ENCODE results near the gene MMGT1. TPM values are rescaled to one million over a fixed set of nuclear protein-coding genes. Genes with fewer than 3 reads are reported as not detected.
A peak's percentile ranks its signal among the peaks of the same experiment; 100 is the strongest.

Gene MMGT1
- total RNA-seq (10 to 100 TPM; 17.8 to 21.1 (median 20.4) TPM), polyA plus RNA-seq (10 to 100 TPM in 2 of 3 donors, 1 to 10 TPM in 1; 8.9 to 18.5 (median 12.2) TPM)
- long read RNA-seq, donor 1, partial matches to known transcripts, result 0 of 5 reads
- long read RNA-seq, donor 1, other reads (novel, unspliced or antisense), result 2 of 5 reads
- long read RNA-seq, donor 2, transcript MMGT1-201 (4 exons, 3,738 nt), result major isoform, 17 of 21 reads
- long read RNA-seq, donor 2, partial matches to known transcripts, result 3 of 21 reads
- long read RNA-seq, donor 2, other reads (novel, unspliced or antisense), result 1 of 21 reads

GRCh38 chrX:135973548-135974278, at the start of gene MMGT1:
MMGT1 (minus strand) TSS chrX:135973988; CDS start chrX:135973675, 313 bp downstream.
- TF ChIP-seq CTCF (IDR thresholded peaks at IDR 0.05), result no peak
- Histone ChIP-seq H3K4me1 (peaks cover 5% of the 10 kb centered on the region), H3K36me3 (ENCODE audit: insufficient read depth in 1 of 2, low read depth in 1 of 2) (no peaks in the 10 kb centered on the region), H3K9me3 (no peaks in the 10 kb centered on the region), H3K4me3 (peak within 1 kb of the TSS; percentile 82), H3K27ac (peak within 1 kb of the TSS; percentile 89), H3K27me3 (ENCODE audit: insufficient read depth in 3 of 3, low read length in 2 of 3) (no peaks in the 10 kb centered on the region)
- intact Hi-C loops (cut with DNase I), result no loop called here
- DNase-seq (peak; percentile 80 to 91), ATAC-seq (peak; percentile 87 to 93 (median 92))
- WGBS, 3 donors, result 0 to 28% (median 2%) methylated on average over 23 to 56 of the region's 65 CpGs

GRCh38 chrX:136021903-136022302, 48.1 kb upstream of the MMGT1 start:
- TF ChIP-seq CTCF (IDR thresholded peaks at IDR 0.05), result no peak
- ATAC-seq (no peak), DNase-seq (no peak)
- peaks cover 0 to 28% of the 10 kb centered on the region in 2 donors for H3K36me3 ChIP-seq (ENCODE audit: insufficient read depth in 1 of 2, low read depth in 1 of 2)
- intact Hi-C loops (cut with DNase I), result no loop called here
- H3K4me3 ChIP-seq, result no peak overlapping the region
- H3K27ac ChIP-seq, result no peak overlapping the region
- no peaks in the 10 kb centered on the region for H3K9me3 ChIP-seq
- H3K27me3 ChIP-seq (ENCODE audit: insufficient read depth in 3 of 3, low read length in 2 of 3), result no peaks in the 10 kb centered on the region
- WGBS, 3 donors, result 47 to 68% (median 60%) methylated on average over 1 of the region's 1 CpG
- H3K4me1 ChIP-seq, result no peaks in the 10 kb centered on the region

GRCh38 chrX:136021160-136021559, 47.4 kb upstream of the MMGT1 start:
- no peak for DNase-seq
- H3K4me3 ChIP-seq, result no peak overlapping the region
- intact Hi-C loops (cut with DNase I), result no loop called here

GRCh38 chrX:136019226-136019625, 45.4 kb upstream of the MMGT1 start:
- Histone ChIP-seq H3K9me3 (no peaks in the 10 kb centered on the region), H3K4me3 (no peak overlapping the region), H3K27me3 (ENCODE audit: insufficient read depth in 3 of 3, low read length in 2 of 3) (no peaks in the 10 kb centered on the region), H3K27ac (no peak overlapping the region), H3K36me3 (ENCODE audit: insufficient read depth in 1 of 2, low read depth in 1 of 2) (peaks cover 0 to 13% of the 10 kb centered on the region in 2 donors), H3K4me1 (no peaks in the 10 kb centered on the region)
- TF ChIP-seq CTCF (IDR thresholded peaks at IDR 0.05), result no peak
- 50 to 70% (median 67%) methylated on average over 5 of the region's 5 CpGs for WGBS, 3 donors
- intact Hi-C loops (cut with DNase I), result no loop called here
- DNase-seq (no peak), ATAC-seq (no peak)

More at GRCh38 chrX:136021160-136021559, 47.4 kb upstream of the MMGT1 start:
- Histone ChIP-seq H3K9me3 (no peaks in the 10 kb centered on the region), H3K27me3 (ENCODE audit: insufficient read depth in 3 of 3, low read length in 2 of 3) (no peaks in the 10 kb centered on the region), H3K36me3 (ENCODE audit: insufficient read depth in 1 of 2, low read depth in 1 of 2) (peaks cover 0 to 28% of the 10 kb centered on the region in 2 donors), H3K4me1 (no peaks in the 10 kb centered on the region), H3K27ac (no peak overlapping the region)
- no peak for TF ChIP-seq CTCF (IDR thresholded peaks at IDR 0.05)
- 86 to 100% (median 96%) methylated on average over 1 of the region's 1 CpG for WGBS, 3 donors
- no peak for ATAC-seq
